ENCODE data around the gene CRIM1. TPM values are rescaled to one million over a fixed set of nuclear protein-coding genes. Genes with fewer than 3 reads are reported as not detected.

The CRIM1 gene
- total RNA-seq, 4 donors from 2014 or later: 179 to 229 (median 188) TPM

- WGBS, 2 donors: 50 to 54% methylated on average over 3 of the region's 3 CpGs
- peak overlapping the region in 3 of 4 donors; percentile 7 to 52 (median 17) for H3K27ac ChIP-seq
- H3K36me3 ChIP-seq: peaks cover 0 to 34% (median 0%) of the 10 kb centered on the region in 3 donors
- H3K9me3 ChIP-seq: no peaks in the 10 kb centered on the region
- no peaks in the 10 kb centered on the region for H3K27me3 ChIP-seq
- H3K4me3 ChIP-seq: no peak overlapping the region
- H3K4me1 ChIP-seq: peaks cover 0 to 23% (median 2%) of the 10 kb centered on the region in 4 donors
- DNase-seq (ENCODE audit: low spot score in 2 of 2): no peak
- TF ChIP-seq POLR2A (IDR thresholded peaks at IDR 0.05) (no peak), CTCF (IDR thresholded peaks at IDR 0.05) (no peak), EP300 (IDR thresholded peaks at IDR 0.05) (no peak)
These were observed 213.8 kb downstream of the CRIM1 start for GRCh38 chr2:36569267-36569856.

- H3K27me3 ChIP-seq: no peaks in the 10 kb centered on the region
- peaks cover 0 to 22% (median 2%) of the 10 kb centered on the region in 4 donors for H3K4me1 ChIP-seq
- H3K27ac ChIP-seq: no peak overlapping the region
- WGBS, 2 donors: 66 to 83% methylated on average over 1 of the region's 1 CpG
- TF ChIP-seq EP300 (IDR thresholded peaks at IDR 0.05) (no peak), POLR2A (IDR thresholded peaks at IDR 0.05) (no peak), CTCF (IDR thresholded peaks at IDR 0.05) (no peak)
- no peaks in the 10 kb centered on the region for H3K9me3 ChIP-seq
- DNase-seq (ENCODE audit: low spot score in 2 of 2): no peak
- H3K36me3 ChIP-seq: peaks cover 0 to 41% (median 0%) of the 10 kb centered on the region in 3 donors
- H3K4me3 ChIP-seq: no peak overlapping the region
These were observed 214.8 kb downstream of the CRIM1 start for GRCh38 chr2:36570416-36570815.

GRCh38 chr2:36572054-36572718 is 216.6 kb downstream of the CRIM1 start:
- DNase-seq (ENCODE audit: low spot score in 2 of 2): no peak

GRCh38 chr2:36572719-36573059 is 217.1 kb downstream of the CRIM1 start:
- H3K27me3 ChIP-seq: no peaks in the 10 kb centered on the region
- TF ChIP-seq EP300 (IDR thresholded peaks at IDR 0.05): no peak
- TF ChIP-seq CTCF (IDR thresholded peaks at IDR 0.05): no peak
- TF ChIP-seq POLR2A (IDR thresholded peaks at IDR 0.05): no peak

More at GRCh38 chr2:36572054-36572718, 216.6 kb downstream of the CRIM1 start:
- Histone ChIP-seq H3K4me3 (no peak overlapping the region), H3K36me3 (peaks cover 0 to 42% (median 0%) of the 10 kb centered on the region in 3 donors), H3K27ac (peak overlapping the region in 1 of 4 donors; percentile 14), H3K27me3 (no peaks in the 10 kb centered on the region), H3K4me1 (peaks cover 0 to 22% (median 2%) of the 10 kb centered on the region in 4 donors), H3K9me3 (no peaks in the 10 kb centered on the region)
- no peak for TF ChIP-seq CTCF (IDR thresholded peaks at IDR 0.05)
- TF ChIP-seq POLR2A (IDR thresholded peaks at IDR 0.05): no peak
- TF ChIP-seq EP300 (IDR thresholded peaks at IDR 0.05): no peak
- WGBS, 2 donors: 66 to 68% methylated on average over 3 of the region's 3 CpGs

GRCh38 chr2:36573165-36573564 is 217.6 kb downstream of the CRIM1 start:
- TF ChIP-seq EP300 (IDR thresholded peaks at IDR 0.05): no peak
- no peak for TF ChIP-seq CTCF (IDR thresholded peaks at IDR 0.05)
- no peak for TF ChIP-seq POLR2A (IDR thresholded peaks at IDR 0.05)
- H3K4me3 ChIP-seq: no peak overlapping the region
- WGBS, 2 donors: 90 to 100% methylated on average over 1 of the region's 1 CpG
- peaks cover 0 to 48% (median 2%) of the 10 kb centered on the region in 3 donors for H3K36me3 ChIP-seq
- no peaks in the 10 kb centered on the region for H3K27me3 ChIP-seq
- no peaks in the 10 kb centered on the region for H3K9me3 ChIP-seq
- no peak for DNase-seq (ENCODE audit: low spot score in 2 of 2)
- H3K4me1 ChIP-seq: peaks cover 0 to 18% (median 2%) of the 10 kb centered on the region in 4 donors
- H3K27ac ChIP-seq: no peak overlapping the region

More at GRCh38 chr2:36572719-36573059, 217.1 kb downstream of the CRIM1 start:
- no peak for DNase-seq (ENCODE audit: low spot score in 2 of 2)
- Histone ChIP-seq H3K9me3 (no peaks in the 10 kb centered on the region), H3K4me3 (no peak overlapping the region), H3K27ac (peak overlapping the region in 1 of 4 donors; percentile 14), H3K4me1 (peaks cover 0 to 22% (median 2%) of the 10 kb centered on the region in 4 donors), H3K36me3 (peaks cover 0 to 44% (median 0%) of the 10 kb centered on the region in 3 donors)
- WGBS, 2 donors: 59 to 62% methylated on average over 4 of the region's 4 CpGs

Measured in tibial nerve (tissue), 4 donors.